GM12874 (cell line): Measurements from ENCODE around the gene STK39.

Experiments used
- CTCF ChIP-seq: IDR thresholded peaks from 2 replicates; pipeline ENCODE4 v1.5.1; 2011; ENCODE audit warnings: low read depth, mild to moderate bottlenecking, control low read depth, low read length, moderate library complexity; ENCODE audit not compliant: insufficient read depth

The STK39 gene

GRCh38 chr2:168145011-168145410, 102.4 kb downstream of the STK39 start:
- TF ChIP-seq CTCF, result no peak

GRCh38 chr2:168143813-168144212, 103.6 kb downstream of the STK39 start:
- TF ChIP-seq CTCF, result no peak

GRCh38 chr2:168140892-168141291, 106.5 kb downstream of the STK39 start:
- TF ChIP-seq CTCF, result no peak

GRCh38 chr2:168139852-168140251, 107.5 kb downstream of the STK39 start:
- no peak for TF ChIP-seq CTCF

GRCh38 chr2:168138901-168139300, 108.5 kb downstream of the STK39 start:
- no peak for TF ChIP-seq CTCF

GRCh38 chr2:168138374-168138773, 109.0 kb downstream of the STK39 start:
- TF ChIP-seq CTCF, result no peak

GRCh38 chr2:168137510-168138180, 109.8 kb downstream of the STK39 start:
- TF ChIP-seq CTCF, result no peak
